Epithelial cell of proximal tubule (primary cell): ENCODE measurements around the gene MED17. TPM values are rescaled to one million over a fixed set of nuclear protein-coding genes. Genes with fewer than 3 reads are reported as not detected.
A peak's percentile ranks its signal among the peaks of the same experiment; 100 is the strongest.

Source experiments
- DNase-seq: peaks from one replicate; pipeline ENCODE4 v3.0.0-alpha.2; 2011; ENCODE audit warnings: low read depth
- H3K4me3 ChIP-seq: 2 replicates; pipeline ENCODE4 v1.5.1; 2011; ENCODE audit warnings: low read depth, mild to moderate bottlenecking, low read length
- CTCF ChIP-seq: conservative IDR thresholded peaks from 2 replicates; pipeline ENCODE4 v1.5.1; 2012; ENCODE audit warnings: low read depth, mild to moderate bottlenecking, low read length
- total RNA-seq: library from RNA; depleted of rRNA; stranded (reverse); fragments of >200 nt; gene quantifications from 2 replicates; pipeline ENCODE4 v1.2.3, GENCODE V29; 2015

MED17 gene
- total RNA-seq, 1 donor from 2014 or later = 26.9 TPM

- TF ChIP-seq CTCF = no peak
- no peak for DNase-seq
- H3K4me3 ChIP-seq = no peak overlapping the region
These were observed 33.6 kb downstream of the MED17 start for GRCh38 chr11:93817426-93818348.

GRCh38 chr11:93819966-93820695 is 36.0 kb downstream of the MED17 start:
- TF ChIP-seq CTCF = no peak

GRCh38 chr11:93820847-93821246 is 36.8 kb downstream of the MED17 start:
- DNase-seq = no peak
- TF ChIP-seq CTCF = no peak
- no peak overlapping the region for H3K4me3 ChIP-seq

More at GRCh38 chr11:93819966-93820695, 36.0 kb downstream of the MED17 start:
- no peak for DNase-seq
- H3K4me3 ChIP-seq = no peak overlapping the region

- DNase-seq = peak; percentile 64
- no peak overlapping the region for H3K4me3 ChIP-seq
- TF ChIP-seq CTCF = no peak
These were observed 37.5 kb downstream of the MED17 start for GRCh38 chr11:93821617-93822016.

GRCh38 chr11:93822359-93822758 is 38.3 kb downstream of the MED17 start:
- peak; percentile 67 for DNase-seq
- H3K4me3 ChIP-seq = no peak overlapping the region
- no peak for TF ChIP-seq CTCF

- DNase-seq = no peak
- H3K4me3 ChIP-seq = no peak overlapping the region
- TF ChIP-seq CTCF = no peak
These were observed 39.1 kb downstream of the MED17 start for GRCh38 chr11:93823210-93823609.
